Type B pancreatic cell (in vitro differentiated cells): ENCODE data around the gene UGGT1. TPM values are rescaled to one million over a fixed set of nuclear protein-coding genes. Genes with fewer than 3 reads are reported as not detected.
"Not testable (repeated sequence)": the region's sequence is repeated elsewhere in the genome, so short reads cannot be mapped to it uniquely, and the experiment has no call there.

ENCODE experiments used
- DNase-seq: peaks from one replicate; pipeline ENCODE4 v3.0.0; 2021; ENCODE audit warnings: mixed read lengths; ENCODE audit not compliant: unreplicated experiment; ENCODE audit errors: extremely low spot score
- H3K27ac Mint-ChIP-seq: 2 replicates; pipeline ENCODE4 v1.8.0; 2021; ENCODE audit warnings: mild to moderate bottlenecking, mixed read lengths
- H3K27me3 Mint-ChIP-seq: 2 replicates; pipeline ENCODE4 v1.8.0; 2021; ENCODE audit warnings: mixed read lengths
- H3K36me3 Mint-ChIP-seq: 2 replicates; pipeline ENCODE4 v1.8.0; 2021; ENCODE audit warnings: mixed read lengths
- H3K4me1 Mint-ChIP-seq: one replicate; pipeline ENCODE4 v1.8.0; 2021; ENCODE audit warnings: mixed read lengths; ENCODE audit not compliant: unreplicated experiment
- H3K4me3 Mint-ChIP-seq: 2 replicates; pipeline ENCODE4 v1.8.0; 2021; ENCODE audit warnings: mild to moderate bottlenecking, mixed read lengths
- H3K9me3 Mint-ChIP-seq: 2 replicates; pipeline ENCODE4 v1.8.0; 2021; ENCODE audit warnings: mixed read lengths
- total RNA-seq: library from RNA; stranded (reverse); gene quantifications from 2 replicates; pipeline ENCODE4 v1.2.1, GENCODE V29; 2021; ENCODE audit warnings: low replicate concordance
- TF ChIP-seq, protein P1 (sequence below): fragments of 200-600 bp; sonication (generic); conservative IDR thresholded peaks from 2 replicates; pipeline ENCODE4 v1.5.0; 2021; ENCODE audit warnings: antibody characterized with exemption, mild to moderate bottlenecking

Gene UGGT1
- total RNA-seq, 1 donor from 2014 or later: 51.1 TPM

DNA sequence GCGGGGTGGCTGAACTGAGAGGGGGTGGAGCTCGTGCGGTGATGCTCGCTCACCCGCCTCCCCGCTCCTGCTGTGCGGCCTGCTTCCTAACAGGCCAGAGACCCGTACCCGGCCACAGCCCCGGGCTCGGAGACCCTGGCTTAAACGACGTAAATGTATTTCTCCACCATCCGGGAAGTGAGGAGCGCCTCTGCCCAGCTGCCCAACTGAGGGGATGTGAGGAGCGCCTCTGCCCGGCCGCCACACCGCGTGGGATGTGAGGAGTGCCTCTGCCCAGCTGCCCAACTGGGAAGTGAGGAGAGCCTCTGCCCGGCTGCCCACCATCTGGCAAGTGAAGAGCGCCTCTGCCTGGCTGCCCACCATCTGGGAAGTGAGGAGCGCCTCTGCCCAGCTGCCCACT is 117.0 kb downstream of the UGGT1 start:
- Mint-ChIP-seq H3K4me3 (no peak overlapping the region), H3K4me1 (no peaks in the 10 kb centered on the region), H3K36me3 (no peaks in the 10 kb centered on the region), H3K27me3 (no peaks in the 10 kb centered on the region), H3K27ac (no peak overlapping the region), H3K9me3 (peaks cover 7% of the 10 kb centered on the region)
- no peak for DNase-seq
- TF ChIP-seq, protein P1, sequence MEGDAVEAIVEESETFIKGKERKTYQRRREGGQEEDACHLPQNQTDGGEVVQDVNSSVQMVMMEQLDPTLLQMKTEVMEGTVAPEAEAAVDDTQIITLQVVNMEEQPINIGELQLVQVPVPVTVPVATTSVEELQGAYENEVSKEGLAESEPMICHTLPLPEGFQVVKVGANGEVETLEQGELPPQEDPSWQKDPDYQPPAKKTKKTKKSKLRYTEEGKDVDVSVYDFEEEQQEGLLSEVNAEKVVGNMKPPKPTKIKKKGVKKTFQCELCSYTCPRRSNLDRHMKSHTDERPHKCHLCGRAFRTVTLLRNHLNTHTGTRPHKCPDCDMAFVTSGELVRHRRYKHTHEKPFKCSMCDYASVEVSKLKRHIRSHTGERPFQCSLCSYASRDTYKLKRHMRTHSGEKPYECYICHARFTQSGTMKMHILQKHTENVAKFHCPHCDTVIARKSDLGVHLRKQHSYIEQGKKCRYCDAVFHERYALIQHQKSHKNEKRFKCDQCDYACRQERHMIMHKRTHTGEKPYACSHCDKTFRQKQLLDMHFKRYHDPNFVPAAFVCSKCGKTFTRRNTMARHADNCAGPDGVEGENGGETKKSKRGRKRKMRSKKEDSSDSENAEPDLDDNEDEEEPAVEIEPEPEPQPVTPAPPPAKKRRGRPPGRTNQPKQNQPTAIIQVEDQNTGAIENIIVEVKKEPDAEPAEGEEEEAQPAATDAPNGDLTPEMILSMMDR: no peak

DNA sequence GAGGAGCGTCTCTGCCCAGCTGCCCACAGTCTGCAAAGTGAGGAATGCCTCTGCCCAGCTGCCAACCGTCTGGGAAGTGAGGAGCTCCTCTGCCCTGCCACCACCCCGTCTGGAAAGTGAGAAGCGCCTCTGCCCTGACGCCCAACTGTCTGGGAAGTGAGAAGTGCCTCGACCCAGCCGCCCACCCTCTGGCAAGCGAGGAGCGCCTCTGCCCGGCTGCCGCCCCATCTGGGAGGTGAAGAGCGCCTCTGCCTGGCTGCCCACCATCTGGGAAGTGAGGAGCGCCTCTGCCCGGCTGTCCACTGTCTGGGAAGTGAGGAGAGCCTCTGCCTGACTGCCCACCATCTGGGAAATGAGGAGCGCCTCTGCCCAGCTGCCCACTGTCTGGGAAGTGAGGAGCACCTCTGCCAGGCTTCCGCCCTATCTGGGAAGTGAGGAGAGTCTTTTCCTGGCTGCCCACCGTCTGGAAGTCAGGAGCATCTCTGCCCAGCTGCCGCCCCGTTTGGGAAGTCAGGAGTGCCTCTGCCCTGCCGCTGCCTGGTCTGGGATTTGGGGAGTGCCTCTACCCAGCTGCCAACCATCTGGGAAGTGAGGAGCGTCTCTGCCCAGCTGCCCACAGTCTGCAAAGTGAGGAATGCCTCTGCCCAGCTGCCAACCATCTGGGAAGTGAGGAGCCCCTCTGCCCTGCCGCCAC is 117.8 kb downstream of the UGGT1 start:
- H3K27me3 Mint-ChIP-seq, H3K4me3 Mint-ChIP-seq, H3K9me3 Mint-ChIP-seq, DNase-seq, H3K4me1 Mint-ChIP-seq, H3K27ac Mint-ChIP-seq, H3K36me3 Mint-ChIP-seq: not testable (repeated sequence)

DNA sequence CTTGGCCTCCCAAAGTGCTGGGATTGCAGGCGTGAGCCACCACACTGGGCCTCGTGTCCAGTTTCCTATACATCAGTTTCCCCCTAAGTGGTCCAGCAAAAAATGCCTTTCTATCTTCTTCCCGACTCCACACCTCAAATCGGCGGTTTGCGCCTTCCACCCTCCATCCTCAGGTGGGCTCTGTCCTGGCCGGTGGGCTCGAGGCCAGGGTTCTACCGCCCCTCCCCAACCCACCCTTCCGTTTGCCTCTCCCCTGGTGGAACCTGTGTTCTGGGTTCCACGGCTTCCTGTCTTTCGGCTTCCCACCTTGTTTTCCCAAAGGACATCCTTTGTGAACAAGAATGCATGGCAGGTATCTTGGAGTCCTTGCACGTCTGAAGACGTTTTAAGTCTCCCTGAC is 123.3 kb downstream of the UGGT1 start:
- H3K9me3 Mint-ChIP-seq: no peaks in the 10 kb centered on the region
- no peaks in the 10 kb centered on the region for H3K36me3 Mint-ChIP-seq
- H3K4me3 Mint-ChIP-seq: no peak overlapping the region
- peaks cover 7% of the 10 kb centered on the region for H3K27me3 Mint-ChIP-seq
- TF ChIP-seq, protein P1: no peak
- DNase-seq: no peak
- no peaks in the 10 kb centered on the region for H3K4me1 Mint-ChIP-seq
- no peak overlapping the region for H3K27ac Mint-ChIP-seq

DNA sequence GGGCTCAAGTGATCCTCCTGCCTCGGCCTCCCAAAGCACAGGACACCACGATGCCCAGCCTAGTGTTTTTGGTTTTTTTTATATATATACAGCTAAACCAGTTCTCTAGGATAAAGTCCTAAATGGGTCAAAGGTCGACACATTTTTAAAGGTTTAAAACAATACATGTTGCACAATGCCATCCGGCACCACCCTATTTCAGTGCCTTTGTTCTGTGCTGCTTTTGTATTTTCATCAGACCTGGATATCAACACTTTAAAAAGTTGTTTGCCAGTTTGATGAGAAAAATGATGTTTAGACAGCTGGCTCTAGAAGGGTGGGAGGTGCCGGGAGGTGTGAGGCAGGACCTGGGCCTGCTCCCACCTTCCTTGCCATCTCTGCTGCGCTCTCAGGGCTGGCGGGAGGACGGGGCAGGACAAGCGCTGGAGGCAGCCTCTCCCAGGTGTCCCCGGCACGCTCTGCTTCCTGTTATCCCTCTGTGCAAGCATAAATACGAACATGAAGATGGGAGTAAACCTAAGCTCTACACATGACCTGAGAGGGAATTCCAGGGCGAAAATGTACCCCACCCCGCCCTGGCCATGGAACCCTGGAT is 124.0 kb downstream of the UGGT1 start:
- Mint-ChIP-seq H3K4me1 (no peaks in the 10 kb centered on the region), H3K4me3 (no peak overlapping the region), H3K27me3 (peaks cover 7% of the 10 kb centered on the region)

DNA sequence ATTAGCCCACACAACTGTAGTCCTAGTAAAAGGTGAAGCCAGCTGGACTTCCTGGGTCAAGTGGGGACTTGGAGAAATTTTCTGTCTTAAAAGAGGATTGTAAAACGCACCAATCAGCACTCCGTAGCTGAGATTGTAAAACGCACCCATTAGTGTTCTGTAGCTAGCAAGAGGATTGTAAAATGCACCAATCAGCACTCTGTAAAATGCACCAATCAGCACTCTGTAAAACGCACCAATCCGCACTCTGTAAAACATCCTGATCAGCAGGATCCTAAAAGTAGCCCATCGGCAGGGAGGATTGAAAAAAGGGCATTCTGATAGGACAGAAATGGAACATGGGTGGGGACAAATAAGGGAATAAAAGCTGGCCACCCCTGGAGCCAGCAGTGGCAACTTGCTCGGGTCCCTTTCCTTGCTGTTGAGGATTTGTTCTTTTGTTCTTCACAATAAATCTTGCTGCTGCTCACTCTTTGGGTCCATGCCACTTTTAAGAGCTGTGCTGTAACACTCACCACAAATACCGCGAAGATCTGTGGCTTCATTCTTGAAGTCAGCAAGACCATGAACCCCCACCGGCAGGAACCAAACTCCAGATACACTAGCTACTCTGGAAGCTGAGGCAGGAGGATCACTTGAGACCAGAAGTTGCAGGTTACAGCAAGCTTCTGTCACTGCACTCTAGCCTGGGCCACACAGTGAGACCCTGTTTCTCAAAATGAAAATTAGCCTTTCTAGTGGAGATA is 125.1 kb downstream of the UGGT1 start:
- DNase-seq: no peak
- Mint-ChIP-seq H3K27ac (no peak overlapping the region), H3K27me3 (peaks cover 7% of the 10 kb centered on the region), H3K9me3 (no peaks in the 10 kb centered on the region), H3K4me3 (no peak overlapping the region), H3K4me1 (no peaks in the 10 kb centered on the region), H3K36me3 (no peaks in the 10 kb centered on the region)
- TF ChIP-seq, protein P1: no peak

More for the DNA sequence above, 124.0 kb downstream of the UGGT1 start:
- Mint-ChIP-seq H3K27ac (no peak overlapping the region), H3K36me3 (no peaks in the 10 kb centered on the region), H3K9me3 (no peaks in the 10 kb centered on the region)
- DNase-seq: no peak
- TF ChIP-seq, protein P1: no peak

DNA sequence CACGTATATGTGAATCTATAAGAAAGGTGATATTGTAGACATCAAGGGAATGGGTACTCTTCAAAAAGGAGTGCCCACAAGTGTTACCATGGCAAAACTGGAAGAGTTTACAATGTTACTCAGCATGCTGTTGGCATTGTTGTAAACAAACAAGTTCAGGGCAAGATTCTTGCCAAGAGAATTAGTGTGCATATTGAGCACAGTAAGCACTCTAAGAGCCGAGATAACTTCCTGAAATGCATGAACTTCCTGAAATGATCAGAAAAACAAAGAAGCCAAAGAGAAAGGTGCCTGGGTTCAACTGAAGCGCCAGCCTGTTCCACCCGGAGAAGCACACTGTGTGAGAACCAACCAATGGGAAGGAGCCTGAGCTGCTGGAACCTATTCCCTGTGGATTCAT is 126.7 kb downstream of the UGGT1 start:
- H3K27ac Mint-ChIP-seq: no peak overlapping the region
- no peak overlapping the region for H3K4me3 Mint-ChIP-seq
- H3K4me1 Mint-ChIP-seq: no peaks in the 10 kb centered on the region
- peaks cover 7% of the 10 kb centered on the region for H3K27me3 Mint-ChIP-seq
- no peak for DNase-seq
- H3K9me3 Mint-ChIP-seq: no peaks in the 10 kb centered on the region
- TF ChIP-seq, protein P1: no peak
- no peaks in the 10 kb centered on the region for H3K36me3 Mint-ChIP-seq
